Stimulated activated CD8-positive, alpha-beta memory T cell treated with anti-CD3 and anti-CD28 coated beads, Interleukin-12 subunit alpha, Interleukin-12 subunit beta, amount 100 ng/mL, for 24 hours (primary cell): ENCODE results near the gene LAMTOR5.

Source experiments
- DNase-seq: peaks from one replicate; pipeline ENCODE4 v3.0.0-alpha.2; 2020; ENCODE audit errors: extremely low read depth

The LAMTOR5 gene

GRCh38 chr1:110387048-110387754, 20.3 kb downstream of the LAMTOR5 start:
- DNase-seq: no peak

GRCh38 chr1:110385369-110385768, 22.1 kb downstream of the LAMTOR5 start:
- no peak for DNase-seq

- no peak for DNase-seq
Observed at GRCh38 chr1:110384581-110385321, 22.7 kb downstream of the LAMTOR5 start.

- no peak for DNase-seq
Observed at GRCh38 chr1:110383251-110383990, 24.1 kb downstream of the LAMTOR5 start.

- DNase-seq: no peak
Observed at GRCh38 chr1:110380672-110381283, 26.7 kb downstream of the LAMTOR5 start.

GRCh38 chr1:110375490-110375889, 32.0 kb downstream of the LAMTOR5 start:
- DNase-seq: no peak

DNA sequence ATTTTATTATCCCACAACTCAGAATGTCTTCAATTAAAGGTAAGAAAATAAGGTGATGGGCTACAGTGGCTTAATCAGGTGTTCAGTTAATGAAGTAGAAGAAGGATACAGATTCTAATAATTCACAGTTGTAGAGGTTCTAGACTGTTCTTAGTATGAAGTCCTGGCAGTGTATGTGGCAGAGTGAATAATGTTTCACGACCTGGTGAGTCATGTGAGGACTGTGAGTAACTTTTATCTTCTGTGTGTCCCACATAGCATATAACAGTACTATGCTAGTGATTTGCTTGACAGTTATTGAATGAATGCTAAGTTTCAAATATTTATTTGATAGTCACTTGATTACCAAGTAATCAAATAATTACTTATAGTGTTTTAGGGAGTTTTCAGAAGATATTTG, 36.7 kb downstream of the LAMTOR5 start:
- no peak for DNase-seq

DNA sequence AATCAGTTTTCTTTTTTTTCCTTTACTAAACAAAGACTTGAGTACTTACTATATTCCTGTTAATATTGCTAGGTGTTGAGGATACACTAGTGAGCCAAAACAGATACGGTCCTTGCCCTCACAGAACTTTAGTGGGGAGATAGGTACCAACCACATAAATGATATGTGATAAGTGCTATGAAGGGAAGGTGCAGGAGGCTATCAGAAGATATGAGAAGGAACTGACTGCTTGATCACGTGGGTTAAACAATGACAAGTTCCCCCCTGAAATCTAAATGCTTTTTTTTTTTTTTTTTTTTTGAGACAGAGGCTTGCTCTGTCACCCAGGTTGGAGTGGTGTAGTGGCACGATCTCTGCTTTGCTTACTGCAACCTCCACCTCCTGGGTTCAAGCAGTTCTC, 43.3 kb downstream of the LAMTOR5 start:
- no peak for DNase-seq

DNA sequence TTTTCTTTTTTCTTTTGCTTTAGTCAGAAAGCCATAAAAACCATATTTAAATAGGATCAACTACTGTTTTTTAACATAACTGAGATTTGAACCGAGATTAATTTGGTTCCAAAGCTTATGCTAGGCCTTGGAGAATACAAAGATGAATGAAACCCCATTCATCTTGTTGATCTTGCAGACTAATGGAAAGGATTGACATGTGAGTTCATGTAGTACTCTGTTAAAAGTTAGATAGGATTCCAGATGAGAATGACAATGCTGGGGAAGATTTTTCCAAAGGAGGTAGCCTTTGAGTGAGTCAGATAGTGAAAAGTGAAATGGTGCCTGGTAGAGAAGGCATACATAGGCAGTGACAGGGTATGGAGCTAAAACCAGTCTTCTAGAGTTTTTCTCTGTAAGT, 45.6 kb downstream of the LAMTOR5 start:
- DNase-seq: no peak

DNA sequence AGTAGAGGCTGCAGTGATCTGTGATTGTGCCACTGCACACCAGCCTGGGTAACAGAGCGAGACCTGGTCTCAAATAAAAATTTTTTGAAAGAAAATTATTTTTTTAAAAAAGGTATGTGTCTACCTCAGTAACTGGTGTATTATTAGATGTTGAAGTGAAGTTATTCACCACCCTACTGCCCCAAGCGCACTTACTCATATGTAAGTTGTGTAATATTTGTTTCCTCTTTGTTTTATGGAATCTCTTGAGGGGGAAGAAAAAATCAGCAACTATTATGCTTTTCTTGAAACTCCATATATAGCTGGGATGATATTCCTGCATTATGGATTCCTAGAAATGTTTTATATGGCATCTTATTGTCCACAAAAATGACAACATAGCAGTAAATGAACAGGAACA, 47.1 kb downstream of the LAMTOR5 start:
- DNase-seq: no peak

GRCh38 chr1:110356379-110356778, 51.1 kb downstream of the LAMTOR5 start:
- DNase-seq: no peak

DNA sequence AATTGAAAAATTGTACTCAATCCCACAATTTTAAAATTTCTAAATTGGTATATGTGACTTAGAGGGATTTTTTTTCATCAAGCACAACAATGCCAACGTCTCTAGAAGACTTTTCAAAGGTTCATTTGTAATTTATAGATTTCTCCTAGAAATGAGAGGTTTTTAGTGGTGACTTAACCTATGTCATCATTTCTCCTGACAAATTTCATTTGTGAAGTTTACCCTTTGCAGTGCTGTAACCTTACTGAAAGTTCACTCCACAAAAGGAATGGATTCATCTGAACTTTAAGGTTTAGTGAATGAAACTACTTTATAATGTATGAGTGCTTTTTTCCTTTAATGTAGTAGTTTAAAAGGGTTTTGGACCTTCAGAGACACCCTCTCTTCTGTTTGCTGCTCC, 52.2 kb downstream of the LAMTOR5 start:
- DNase-seq: no peak
